Thoracic aorta (tissue), 2 donors: ENCODE measurements around the gene DNASE2. TPM values are rescaled to one million over a fixed set of nuclear protein-coding genes. Genes with fewer than 3 reads are reported as not detected.

Experiments
- ATAC-seq: fragments of 150-250 bp; one replicate; pipeline ENCODE4 v1.8.0; 2017; ENCODE audit warnings: low read depth; ENCODE audit not compliant: insufficient number of reproducible peaks, low FRiP score
- DNase-seq: peaks from one replicate; pipeline ENCODE4 v3.0.0-alpha.2; 2020; ENCODE audit warnings: low spot score
- H3K27ac ChIP-seq, 2 donors: fragments of 200-600 bp; sonication (generic); 1 replicate in 1 of 2; 2 replicates in 1 of 2; pipeline ENCODE4 v1.5.1; 2016; ENCODE audit warnings: mild to moderate bottlenecking in 2 of 2, moderate library complexity in 2 of 2
- H3K27me3 ChIP-seq: fragments of 200-600 bp; sonication (generic); replicated peaks from 2 replicates; pipeline ENCODE4 v1.6.0; 2016; ENCODE audit warnings: mild to moderate bottlenecking; ENCODE audit not compliant: insufficient read depth
- H3K36me3 ChIP-seq: fragments of 200-600 bp; sonication (generic); one replicate; pipeline ENCODE4 v1.5.1; 2016
- H3K4me1 ChIP-seq, 2 donors: fragments of 200-600 bp; sonication (generic); 1 replicate in 1 of 2; 2 replicates in 1 of 2; pipeline versions ENCODE4 v1.5.1 to v1.6.0; 2016; ENCODE audit warnings: low read depth in 2 of 2, mild to moderate bottlenecking in 1 of 2; ENCODE audit not compliant: control insufficient read depth in 1 of 2
- H3K4me3 ChIP-seq: fragments of 200-600 bp; sonication (generic); 2 replicates; pipeline ENCODE4 v1.5.1; 2016; ENCODE audit warnings: mild to moderate bottlenecking
- H3K9me3 ChIP-seq: fragments of 200-600 bp; sonication (generic); 2 replicates; pipeline ENCODE4 v1.5.1; 2016
- total RNA-seq, 2 donors: library from RNA; depleted of rRNA; stranded (reverse); fragments of >200 nt; gene quantifications; one replicate each; pipeline versions ENCODE4 v1.1.0 to v1.2.3, GENCODE V29; 2016
- TF ChIP-seq, protein P1 (sequence below): fragments of 200-600 bp; sonication (generic); IDR thresholded peaks from one replicate; pipeline ENCODE4 v1.5.1; 2019; ENCODE audit warnings: antibody characterized with exemption

The DNASE2 gene, protein sequence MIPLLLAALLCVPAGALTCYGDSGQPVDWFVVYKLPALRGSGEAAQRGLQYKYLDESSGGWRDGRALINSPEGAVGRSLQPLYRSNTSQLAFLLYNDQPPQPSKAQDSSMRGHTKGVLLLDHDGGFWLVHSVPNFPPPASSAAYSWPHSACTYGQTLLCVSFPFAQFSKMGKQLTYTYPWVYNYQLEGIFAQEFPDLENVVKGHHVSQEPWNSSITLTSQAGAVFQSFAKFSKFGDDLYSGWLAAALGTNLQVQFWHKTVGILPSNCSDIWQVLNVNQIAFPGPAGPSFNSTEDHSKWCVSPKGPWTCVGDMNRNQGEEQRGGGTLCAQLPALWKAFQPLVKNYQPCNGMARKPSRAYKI
- total RNA-seq, result 10 to 100 TPM; 24.0 to 53.3 TPM

DNA sequence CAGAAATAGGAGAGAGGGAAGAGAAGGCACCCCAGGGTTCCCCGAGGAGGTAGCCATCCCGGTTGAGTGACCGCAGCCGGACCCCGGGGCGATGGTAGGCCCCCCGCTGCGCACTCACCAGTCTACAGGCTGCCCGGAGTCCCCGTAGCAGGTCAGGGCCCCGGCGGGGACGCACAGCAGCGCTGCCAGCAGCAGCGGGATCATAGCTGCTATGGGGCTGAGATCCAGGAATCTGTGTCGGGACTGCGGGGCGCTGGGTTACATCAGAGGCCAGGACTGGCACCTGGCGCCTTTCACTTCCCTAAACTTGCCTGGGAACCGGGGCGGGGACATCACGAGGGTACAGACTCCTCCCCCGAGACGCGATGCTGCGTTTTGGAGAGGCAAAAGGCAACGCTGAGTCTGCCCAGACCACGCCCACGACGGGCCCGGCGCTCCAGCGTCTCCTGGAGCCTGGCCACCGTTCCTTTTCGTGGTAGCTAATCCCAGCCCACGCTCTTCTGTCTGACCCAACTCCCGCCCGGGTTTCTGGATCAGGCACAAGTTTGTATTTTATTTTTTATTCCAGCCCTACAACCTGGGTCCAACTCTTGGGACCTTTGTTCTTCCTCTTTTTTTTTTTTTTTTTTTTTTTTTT lies at the start of gene DNASE2:
Gene DNASE2, minus strand, starts transcription at position 278 of the 637 bp plus-strand sequence. Its CDS starts 74 bp downstream, at position 204.
- peak; percentile 88 for ATAC-seq
- DNase-seq, result peak; percentile 88
- Histone ChIP-seq H3K4me3 (peak within 1 kb of the TSS; percentile 96), H3K27me3 (no peaks in the 10 kb centered on the region), H3K9me3 (no peaks in the 10 kb centered on the region), H3K36me3 (peaks cover 12% of the 10 kb centered on the region), H3K27ac (peak within 1 kb of the TSS; percentile 93 to 98), H3K4me1 (peaks cover 8 to 23% of the 10 kb centered on the region in 2 donors)
- TF ChIP-seq, protein P1, sequence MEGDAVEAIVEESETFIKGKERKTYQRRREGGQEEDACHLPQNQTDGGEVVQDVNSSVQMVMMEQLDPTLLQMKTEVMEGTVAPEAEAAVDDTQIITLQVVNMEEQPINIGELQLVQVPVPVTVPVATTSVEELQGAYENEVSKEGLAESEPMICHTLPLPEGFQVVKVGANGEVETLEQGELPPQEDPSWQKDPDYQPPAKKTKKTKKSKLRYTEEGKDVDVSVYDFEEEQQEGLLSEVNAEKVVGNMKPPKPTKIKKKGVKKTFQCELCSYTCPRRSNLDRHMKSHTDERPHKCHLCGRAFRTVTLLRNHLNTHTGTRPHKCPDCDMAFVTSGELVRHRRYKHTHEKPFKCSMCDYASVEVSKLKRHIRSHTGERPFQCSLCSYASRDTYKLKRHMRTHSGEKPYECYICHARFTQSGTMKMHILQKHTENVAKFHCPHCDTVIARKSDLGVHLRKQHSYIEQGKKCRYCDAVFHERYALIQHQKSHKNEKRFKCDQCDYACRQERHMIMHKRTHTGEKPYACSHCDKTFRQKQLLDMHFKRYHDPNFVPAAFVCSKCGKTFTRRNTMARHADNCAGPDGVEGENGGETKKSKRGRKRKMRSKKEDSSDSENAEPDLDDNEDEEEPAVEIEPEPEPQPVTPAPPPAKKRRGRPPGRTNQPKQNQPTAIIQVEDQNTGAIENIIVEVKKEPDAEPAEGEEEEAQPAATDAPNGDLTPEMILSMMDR, result no peak

DNA sequence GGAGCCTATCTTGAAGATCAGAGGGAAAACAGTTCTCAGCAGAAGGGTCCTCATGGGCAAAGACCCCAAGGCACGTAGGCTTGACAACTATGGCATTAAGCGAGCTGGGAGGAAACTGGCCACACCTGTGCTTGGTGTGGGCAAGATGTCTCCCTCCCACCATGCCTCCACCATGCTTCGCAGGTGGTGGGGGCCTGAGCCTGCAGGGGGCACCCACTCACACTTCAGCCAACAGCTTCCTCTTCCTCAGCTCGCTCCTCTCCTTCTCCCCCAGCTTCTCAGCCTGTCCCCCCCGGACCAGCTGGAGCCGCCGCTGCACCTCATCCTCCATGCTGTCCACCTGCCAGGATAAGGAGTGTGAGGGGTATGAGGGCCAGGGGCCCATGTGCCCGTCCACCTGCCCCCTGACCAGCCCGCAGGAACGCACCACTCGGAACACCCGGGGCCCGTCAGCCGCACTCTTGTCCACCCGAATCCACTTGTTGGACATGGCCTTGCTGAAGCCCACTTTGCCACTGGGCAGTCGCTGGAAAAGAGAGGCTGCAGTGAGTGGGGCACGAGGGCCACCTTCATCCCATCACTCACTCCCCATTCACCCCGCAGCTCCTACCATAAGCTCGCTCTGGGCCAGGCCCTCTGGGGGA lies 48.9 kb upstream of the DNASE2 start:
- peaks cover 6 to 13% of the 10 kb centered on the region in 2 donors for H3K4me1 ChIP-seq
- no peak overlapping the region for H3K4me3 ChIP-seq
- TF ChIP-seq, protein P1, result no peak
- peaks cover 38% of the 10 kb centered on the region for H3K36me3 ChIP-seq
- no peaks in the 10 kb centered on the region for H3K27me3 ChIP-seq
- ATAC-seq, result no peak
- H3K27ac ChIP-seq, result no peak overlapping the region
- no peak for DNase-seq
- H3K9me3 ChIP-seq, result no peaks in the 10 kb centered on the region

DNA sequence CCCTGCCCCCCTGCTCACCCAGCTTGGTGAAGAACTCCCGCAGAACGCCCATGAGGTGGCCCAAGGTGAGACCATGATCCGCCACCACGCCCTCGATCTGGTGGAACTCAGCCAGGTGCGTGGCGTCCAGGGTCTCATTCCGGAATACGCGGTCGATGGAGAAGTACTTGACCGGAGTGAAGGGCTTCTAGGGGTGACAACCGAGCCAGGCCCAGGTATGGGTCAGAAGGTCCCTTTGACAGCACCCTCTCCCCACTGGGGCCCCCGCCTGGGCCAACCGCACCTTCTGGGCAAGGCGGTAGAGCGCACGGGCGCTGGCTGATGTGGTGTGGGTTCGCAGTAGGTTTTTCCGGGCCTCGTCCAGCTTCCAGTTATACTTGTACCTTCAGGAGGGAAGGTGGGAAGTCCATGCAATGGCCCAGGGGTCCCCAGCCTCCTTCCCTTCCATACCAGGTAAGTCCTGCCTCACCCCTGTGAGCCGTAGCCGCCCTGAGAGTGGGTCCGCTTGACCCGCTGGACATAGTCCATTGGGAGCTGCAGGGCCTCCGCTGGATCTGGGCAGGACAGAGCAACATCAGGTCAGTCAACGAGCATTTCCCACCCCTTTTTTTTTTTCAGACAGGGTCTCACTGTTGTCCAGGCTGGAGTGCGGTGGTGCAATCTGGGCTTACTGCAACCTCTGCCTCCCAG lies 43.5 kb upstream of the DNASE2 start:
- TF ChIP-seq, protein P1, result no peak
- Histone ChIP-seq H3K4me1 (no peaks in the 10 kb centered on the region), H3K27me3 (no peaks in the 10 kb centered on the region), H3K27ac (no peak overlapping the region), H3K4me3 (no peak overlapping the region), H3K9me3 (no peaks in the 10 kb centered on the region), H3K36me3 (peaks cover 57% of the 10 kb centered on the region)
- ATAC-seq (no peak), DNase-seq (no peak)

DNA sequence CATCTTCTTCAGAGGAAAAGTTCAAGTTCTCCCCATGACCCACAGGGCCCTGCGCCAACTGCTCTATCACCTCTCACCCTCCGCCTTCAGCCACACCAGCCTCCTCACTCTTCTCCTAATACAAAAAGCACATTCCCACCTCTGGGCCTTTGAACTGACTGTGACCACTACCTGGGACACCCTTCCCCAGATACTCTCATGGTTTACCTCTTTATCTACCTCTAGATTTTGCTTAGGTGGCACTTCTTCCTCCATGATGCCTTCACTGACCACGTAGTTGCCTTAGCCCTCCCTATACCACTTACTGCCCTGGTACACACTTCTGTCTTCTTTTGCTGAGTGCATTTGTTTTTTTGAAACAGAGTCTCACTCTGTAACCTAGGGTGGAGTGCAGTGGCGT lies 41.7 kb upstream of the DNASE2 start:
- Histone ChIP-seq H3K9me3 (no peaks in the 10 kb centered on the region), H3K27ac (no peak overlapping the region), H3K4me3 (no peak overlapping the region), H3K4me1 (peaks cover 3 to 4% of the 10 kb centered on the region in 2 donors), H3K27me3 (no peaks in the 10 kb centered on the region), H3K36me3 (peaks cover 44% of the 10 kb centered on the region)
- TF ChIP-seq, protein P1, result no peak
- DNase-seq (no peak), ATAC-seq (no peak)
